ENCODE data around the gene RDH8.

Gene RDH8

DNA sequence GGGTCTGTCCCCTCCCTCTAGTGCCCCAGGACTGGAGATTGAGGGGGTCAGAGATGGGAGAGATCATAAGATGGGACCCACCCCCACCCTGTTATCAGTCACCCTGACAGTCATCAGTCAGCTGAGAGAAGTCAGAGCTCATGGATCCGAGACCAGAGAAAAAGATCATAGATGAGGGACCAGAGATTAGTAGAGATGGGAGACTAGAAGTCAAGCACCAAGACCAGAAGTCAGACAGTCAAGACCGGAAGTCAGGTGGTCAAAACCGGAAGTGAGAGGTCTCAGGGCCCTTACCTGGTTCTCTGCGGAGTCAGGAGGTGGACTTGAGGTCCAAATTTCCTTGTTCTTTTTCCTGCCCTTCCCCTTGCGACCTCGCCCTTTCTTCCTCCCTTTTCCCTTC, 10.0 kb upstream of the RDH8 start:
- H3K4me3 ChIP-seq (ENCODE audit: low read depth, low read length): no peak overlapping the region
- in situ Hi-C loops (cut with HindIII; ENCODE audit: low sequenced_read_pairs): no loop called here
- no peak for DNase-seq (ENCODE audit: low read depth)
- TF ChIP-seq, protein P1, sequence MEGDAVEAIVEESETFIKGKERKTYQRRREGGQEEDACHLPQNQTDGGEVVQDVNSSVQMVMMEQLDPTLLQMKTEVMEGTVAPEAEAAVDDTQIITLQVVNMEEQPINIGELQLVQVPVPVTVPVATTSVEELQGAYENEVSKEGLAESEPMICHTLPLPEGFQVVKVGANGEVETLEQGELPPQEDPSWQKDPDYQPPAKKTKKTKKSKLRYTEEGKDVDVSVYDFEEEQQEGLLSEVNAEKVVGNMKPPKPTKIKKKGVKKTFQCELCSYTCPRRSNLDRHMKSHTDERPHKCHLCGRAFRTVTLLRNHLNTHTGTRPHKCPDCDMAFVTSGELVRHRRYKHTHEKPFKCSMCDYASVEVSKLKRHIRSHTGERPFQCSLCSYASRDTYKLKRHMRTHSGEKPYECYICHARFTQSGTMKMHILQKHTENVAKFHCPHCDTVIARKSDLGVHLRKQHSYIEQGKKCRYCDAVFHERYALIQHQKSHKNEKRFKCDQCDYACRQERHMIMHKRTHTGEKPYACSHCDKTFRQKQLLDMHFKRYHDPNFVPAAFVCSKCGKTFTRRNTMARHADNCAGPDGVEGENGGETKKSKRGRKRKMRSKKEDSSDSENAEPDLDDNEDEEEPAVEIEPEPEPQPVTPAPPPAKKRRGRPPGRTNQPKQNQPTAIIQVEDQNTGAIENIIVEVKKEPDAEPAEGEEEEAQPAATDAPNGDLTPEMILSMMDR (IDR thresholded peaks at IDR 0.05; ENCODE audit: low read depth, low read length, missing control alignments): no peak

DNA sequence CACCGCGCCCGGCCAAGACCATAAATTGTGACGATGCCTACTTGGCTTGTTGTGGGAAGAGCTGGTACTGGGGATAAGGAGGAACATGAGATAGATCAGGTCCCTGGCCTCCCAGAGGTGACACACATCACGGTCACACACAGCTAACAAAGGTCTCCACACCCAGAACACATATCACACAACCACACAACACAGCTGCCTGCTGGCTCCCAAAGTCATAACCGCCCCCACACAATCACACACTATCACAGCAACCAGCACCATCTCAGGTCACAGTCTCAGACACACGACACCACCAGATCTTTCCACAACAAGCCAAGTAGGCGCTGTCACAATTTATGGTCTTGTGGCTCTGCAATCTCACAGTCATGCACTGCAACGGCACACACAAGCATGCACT, 8.7 kb upstream of the RDH8 start:
- in situ Hi-C loops (cut with HindIII; ENCODE audit: low sequenced_read_pairs): no loop called here
- TF ChIP-seq, protein P1 (IDR thresholded peaks at IDR 0.05; ENCODE audit: low read depth, low read length, missing control alignments): no peak
- DNase-seq (ENCODE audit: low read depth): no peak
- no peak overlapping the region for H3K4me3 ChIP-seq (ENCODE audit: low read depth, low read length)

DNA sequence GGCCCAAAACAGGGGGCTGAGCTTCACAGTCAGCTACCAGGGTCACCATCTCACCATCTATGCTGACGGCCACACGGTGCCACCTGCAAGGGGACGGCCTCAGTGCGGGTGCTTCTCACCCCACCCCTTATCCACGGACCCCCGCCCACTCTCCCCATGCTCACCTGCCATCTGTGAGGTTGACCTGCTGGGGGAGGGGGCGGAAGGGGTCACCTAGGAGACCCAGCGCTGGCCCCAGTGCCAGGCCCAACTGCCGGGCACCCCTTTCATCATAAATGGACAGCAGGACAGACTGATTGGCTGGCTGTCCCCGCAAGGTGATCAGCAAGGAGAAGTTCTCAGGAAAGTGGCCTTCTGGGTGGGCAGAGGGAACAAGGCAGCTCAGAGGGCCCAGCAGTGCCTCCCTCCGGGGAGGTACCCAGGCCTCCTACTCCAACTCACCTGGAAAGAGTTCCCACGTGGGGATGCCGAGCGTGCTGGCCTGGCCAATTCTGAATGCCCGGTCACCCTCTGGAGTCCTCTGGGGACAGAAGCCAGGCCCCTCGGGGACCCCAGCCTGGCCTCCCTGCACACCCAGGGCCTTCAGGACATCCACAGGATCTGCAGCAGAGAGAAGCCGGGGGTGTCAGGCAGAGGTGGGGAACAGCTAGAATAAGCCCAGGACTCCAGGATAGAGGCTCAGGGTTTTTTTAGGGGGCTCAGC, 7.5 kb upstream of the RDH8 start:
- no peak overlapping the region for H3K4me3 ChIP-seq (ENCODE audit: low read depth, low read length)
- DNase-seq (ENCODE audit: low read depth): no peak
- in situ Hi-C loops (cut with HindIII; ENCODE audit: low sequenced_read_pairs): no loop called here
- TF ChIP-seq, protein P1 (IDR thresholded peaks at IDR 0.05; ENCODE audit: low read depth, low read length, missing control alignments): no peak

DNA sequence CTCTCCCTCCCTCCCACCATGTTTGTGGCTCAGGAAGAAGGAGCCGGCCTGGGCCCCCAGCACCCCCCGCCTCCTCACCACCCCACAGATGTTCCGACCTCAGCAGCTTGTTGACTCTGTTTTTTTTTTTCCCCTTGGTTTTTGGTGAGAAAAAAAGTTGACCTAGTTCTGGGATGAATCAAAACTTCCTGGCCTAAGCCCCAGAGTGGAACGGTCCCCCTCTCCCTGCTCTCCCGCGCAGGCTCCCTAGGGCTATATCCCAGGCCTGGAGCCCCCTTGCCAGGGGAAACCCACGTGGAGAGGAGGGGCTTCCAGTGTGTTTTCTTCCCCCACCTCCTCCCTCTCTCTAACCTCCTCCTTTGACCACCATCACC, 7.0 kb upstream of the RDH8 start:
- no peak for DNase-seq (ENCODE audit: low read depth)
- in situ Hi-C loops (cut with HindIII; ENCODE audit: low sequenced_read_pairs): no loop called here

DNA sequence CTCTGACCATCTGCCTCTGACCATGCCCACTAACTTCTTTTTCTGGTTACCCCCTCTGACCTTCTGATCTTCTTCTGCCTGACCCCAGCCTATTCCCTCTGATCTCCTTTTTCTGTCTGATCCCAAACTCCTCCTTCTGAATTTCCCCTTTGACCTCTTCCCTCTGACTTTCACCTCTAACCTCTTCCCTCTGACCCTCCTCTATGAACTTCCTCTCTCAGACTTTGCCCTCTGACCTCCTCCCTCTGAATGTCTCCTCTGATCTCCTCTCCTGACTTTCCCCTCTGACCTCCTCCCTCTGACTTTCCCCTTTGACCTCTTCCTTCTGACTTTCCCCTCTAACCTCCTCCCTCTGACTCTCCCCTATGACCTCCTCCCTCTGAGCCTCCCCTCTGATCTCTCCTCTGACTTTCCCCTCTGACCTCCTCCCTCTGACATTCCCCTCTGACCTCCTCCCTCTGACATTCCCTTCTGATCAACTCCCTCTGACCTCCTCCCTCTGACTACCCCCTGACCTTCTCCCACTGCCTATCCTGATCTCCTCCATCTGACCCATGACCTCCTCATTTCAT, 6.4 kb upstream of the RDH8 start:
- TF ChIP-seq, protein P1 (IDR thresholded peaks at IDR 0.05; ENCODE audit: low read depth, low read length, missing control alignments): no peak
- DNase-seq (ENCODE audit: low read depth): no peak
- in situ Hi-C loops (cut with HindIII; ENCODE audit: low sequenced_read_pairs): no loop called here

More for the DNA sequence above, 7.0 kb upstream of the RDH8 start:
- TF ChIP-seq, protein P1 (IDR thresholded peaks at IDR 0.05; ENCODE audit: low read depth, low read length, missing control alignments): no peak
- H3K4me3 ChIP-seq (ENCODE audit: low read depth, low read length): no peak overlapping the region

DNA sequence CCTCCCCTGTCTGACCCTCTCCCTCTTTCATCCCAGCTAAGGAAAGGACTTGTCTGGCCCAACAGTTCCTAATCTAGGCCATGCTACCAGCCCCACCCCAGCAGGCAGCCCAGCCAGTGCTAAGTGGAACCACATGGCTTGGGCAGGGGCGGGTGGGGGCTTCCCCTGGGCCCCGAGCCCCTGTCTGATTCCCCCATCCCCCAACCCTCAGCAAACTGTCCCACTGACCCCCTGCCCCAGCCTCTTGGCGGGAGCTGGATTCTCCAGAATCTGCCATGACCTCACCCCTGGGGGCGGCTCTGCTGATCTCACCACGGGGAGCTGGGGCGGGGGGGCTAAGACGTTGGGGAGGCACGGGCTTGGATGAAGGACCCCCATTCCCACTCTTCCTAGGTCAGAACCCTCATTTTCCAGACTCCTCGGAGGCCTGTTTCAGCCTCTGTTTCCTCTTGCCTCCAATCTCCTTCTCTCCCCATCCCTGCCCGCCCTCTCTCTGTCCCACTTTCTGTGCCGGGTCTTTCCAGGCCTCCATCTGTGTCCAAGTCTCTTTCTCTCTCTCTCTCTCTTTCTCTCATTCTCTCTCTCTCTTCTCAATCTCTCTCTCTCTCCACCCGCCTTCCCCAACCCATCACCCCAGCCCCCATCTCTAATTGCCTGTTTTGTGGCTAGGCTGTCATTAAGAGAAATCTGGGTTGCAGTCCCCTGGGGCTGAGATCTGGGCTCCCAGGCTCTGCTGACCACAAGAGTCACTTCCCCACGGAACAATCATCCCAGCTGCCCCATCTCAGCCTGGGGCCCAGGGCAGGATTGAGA, 5.7 kb upstream of the RDH8 start:
- in situ Hi-C loops (cut with HindIII; ENCODE audit: low sequenced_read_pairs): no loop called here
- peak; percentile 41 for DNase-seq (ENCODE audit: low read depth)
- TF ChIP-seq, protein P1 (IDR thresholded peaks at IDR 0.05; ENCODE audit: low read depth, low read length, missing control alignments): no peak
- H3K4me3 ChIP-seq (ENCODE audit: low read depth, low read length): no peak overlapping the region

More for the DNA sequence above, 6.4 kb upstream of the RDH8 start:
- H3K4me3 ChIP-seq (ENCODE audit: low read depth, low read length): no peak overlapping the region

All from astrocyte of the cerebellum (primary cell).